ENCODE data around the gene KIAA0753. TPM values are rescaled to one million over a fixed set of nuclear protein-coding genes. Genes with fewer than 3 reads are reported as not detected.
"Not testable (repeated sequence)": the region's sequence is repeated elsewhere in the genome, so short reads cannot be mapped to it uniquely, and the experiment has no call there.

Gene KIAA0753
- total RNA-seq, 1 donor from 2014 or later: 5.1 TPM

DNA sequence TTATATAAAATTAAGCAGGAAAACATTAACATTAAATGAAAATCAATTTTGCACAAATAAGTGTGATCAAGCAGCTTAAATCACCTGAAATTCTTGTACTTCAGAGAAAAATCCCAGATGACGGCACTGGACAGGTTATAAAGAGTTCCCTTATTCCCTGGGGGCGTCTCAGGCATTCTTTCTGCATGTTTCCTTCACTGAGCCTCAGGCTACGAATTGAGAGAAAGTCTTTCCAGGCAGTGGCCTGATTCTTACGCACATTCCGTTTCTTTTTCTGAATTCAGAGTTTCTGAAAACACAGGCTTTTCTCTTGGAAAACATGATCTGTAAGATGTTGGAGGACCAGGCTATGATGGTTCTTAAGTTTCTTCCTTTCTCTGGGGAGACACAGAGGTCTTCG is 62.0 kb downstream of the KIAA0753 start:
- intact Hi-C loops (cut with DNase I): loop anchor here (5.0 kb wide), 1 partner anchor 106 kb away; no protein-coding TSS in a partner anchor
- ATAC-seq: no peak
- DNase-seq (ENCODE audit: missing footprints): no peak

DNA sequence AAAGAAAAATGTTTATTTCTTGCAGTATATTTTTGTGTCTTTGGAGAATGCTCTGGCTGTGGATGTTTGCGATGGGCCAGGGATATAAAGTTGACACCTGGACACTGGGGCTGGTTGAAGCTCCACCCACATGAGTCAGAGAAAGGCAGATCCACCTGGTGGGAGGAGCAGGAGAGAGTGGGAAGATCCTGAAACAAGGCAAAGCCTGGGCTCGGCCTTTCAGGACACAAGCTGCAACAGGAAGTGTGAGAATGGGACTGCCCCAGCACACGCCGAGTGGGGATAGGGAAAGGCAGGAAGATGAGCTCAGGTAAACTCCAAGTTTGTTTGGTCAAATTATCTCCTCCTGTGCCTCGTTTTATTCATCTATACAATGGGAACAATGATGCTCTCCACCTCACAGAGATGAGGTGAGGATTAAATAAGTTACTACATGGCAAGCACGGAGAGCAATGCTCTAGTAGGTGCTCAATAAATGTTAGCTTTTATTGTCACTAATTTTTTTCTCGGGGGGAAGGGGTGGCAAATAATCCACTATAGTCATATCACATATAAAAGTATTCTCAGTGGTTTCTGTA is 62.7 kb downstream of the KIAA0753 start:
- DNase-seq (ENCODE audit: missing footprints) (no peak), ATAC-seq (no peak)
- intact Hi-C loops (cut with DNase I): loop anchor here (5.0 kb wide), 1 partner anchor 105 kb away; no protein-coding TSS in a partner anchor

DNA sequence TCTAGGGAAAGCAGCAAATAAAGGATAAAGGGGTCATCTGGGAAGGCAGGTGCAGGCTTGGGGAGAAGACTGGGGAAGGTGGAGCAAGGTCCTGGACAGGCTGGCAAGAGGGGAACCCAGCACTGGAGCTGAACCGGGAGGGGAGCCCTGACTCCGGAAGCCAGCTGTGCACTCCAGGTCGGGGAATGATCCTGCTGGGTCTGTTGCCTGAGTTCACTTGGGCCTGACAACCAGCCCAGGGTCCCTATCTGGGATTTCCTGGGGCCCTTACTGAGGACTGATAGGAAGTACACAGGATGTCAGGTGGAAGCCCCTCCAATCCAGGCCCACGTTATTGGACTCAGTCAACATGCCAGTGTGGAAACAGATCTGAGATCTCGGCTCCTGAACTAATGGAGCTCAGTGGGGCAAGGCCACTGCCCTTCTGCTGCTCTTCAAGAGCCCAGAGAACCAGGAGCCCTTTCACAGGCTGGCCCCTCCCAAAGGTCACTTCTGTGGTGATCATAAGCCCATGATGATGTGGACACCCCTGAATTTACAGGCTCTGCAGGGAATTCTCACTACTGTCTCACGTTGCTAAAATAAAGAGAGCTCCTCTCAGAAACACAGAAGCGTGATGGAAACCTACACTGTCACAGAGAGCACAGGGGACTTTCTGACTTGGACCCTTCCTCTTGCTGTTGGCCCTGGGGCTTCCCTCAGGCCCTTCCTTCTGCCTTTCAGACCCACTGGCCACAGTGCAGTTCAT is 64.3 kb downstream of the KIAA0753 start:
- DNase-seq (ENCODE audit: missing footprints) (no peak), ATAC-seq (no peak)
- intact Hi-C loops (cut with DNase I): loop anchor here (5.0 kb wide), 1 partner anchor 104 kb away; no protein-coding TSS in a partner anchor

DNA sequence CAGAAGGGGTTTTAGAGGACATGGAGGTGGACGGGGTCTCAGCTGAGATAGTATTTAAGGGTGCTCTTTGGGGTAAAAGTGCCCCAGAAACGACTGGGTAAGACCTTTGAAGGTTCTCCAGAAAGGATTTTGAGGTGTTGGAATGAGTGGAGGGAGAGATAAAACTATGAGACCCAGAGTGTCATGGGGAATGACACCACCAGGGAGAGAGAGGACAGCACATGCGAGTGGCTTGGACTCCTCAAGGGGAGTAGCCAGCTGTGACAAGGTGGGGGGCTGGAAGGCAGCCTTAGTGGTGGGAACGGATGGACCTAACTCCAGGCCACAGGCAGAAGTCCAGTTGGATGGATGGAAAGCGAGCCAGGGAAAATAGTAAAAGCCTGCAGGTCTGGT is 64.9 kb downstream of the KIAA0753 start:
- intact Hi-C loops (cut with DNase I): loop anchor here (5.0 kb wide), 1 partner anchor 103 kb away; no protein-coding TSS in a partner anchor
- ATAC-seq: no peak
- DNase-seq (ENCODE audit: missing footprints): no peak

DNA sequence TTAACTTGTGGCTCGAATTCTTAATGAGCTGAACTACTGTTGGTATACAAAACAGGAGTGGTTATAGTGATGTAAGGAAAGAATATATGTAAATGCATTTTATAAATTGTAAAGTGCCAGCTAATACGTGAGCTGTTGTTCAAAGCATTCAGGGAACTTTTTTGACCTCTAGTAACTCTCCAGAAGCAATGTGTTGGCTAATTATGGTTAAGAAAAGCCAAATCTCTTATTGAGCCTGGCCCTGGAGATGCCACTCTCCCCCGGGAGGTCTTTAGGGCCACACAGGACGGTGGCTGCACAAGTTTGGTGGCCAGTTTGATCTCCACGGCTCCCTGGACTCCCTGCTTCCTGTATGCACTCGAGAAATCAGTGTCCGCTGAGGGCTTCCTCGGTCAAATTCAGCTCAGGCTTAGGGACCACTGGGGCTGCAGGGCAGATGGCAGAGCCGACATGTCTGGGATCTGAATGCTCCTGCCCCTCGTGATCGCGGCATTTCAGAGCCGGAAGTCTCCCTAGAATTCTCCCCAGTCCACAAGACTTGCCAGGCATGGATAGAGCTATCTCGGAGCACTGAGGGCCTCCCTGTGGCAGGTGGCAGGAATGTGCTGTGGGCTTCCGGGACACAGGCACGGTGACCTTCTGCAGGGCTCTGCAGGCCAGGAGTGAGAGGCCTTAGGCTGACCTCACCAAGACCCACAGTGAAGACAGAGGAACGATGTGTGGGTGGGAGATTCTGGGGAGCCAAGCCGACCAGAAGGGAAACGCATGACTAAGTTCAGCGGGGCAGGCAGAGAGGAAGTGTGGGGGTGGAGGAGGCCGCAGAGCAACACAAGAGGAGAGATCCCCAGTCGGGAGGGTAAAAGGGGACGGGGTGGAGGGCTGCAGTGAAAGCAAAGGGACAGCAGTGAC is 65.6 kb downstream of the KIAA0753 start:
- DNase-seq (ENCODE audit: missing footprints) (no peak), ATAC-seq (peak; percentile 77)
- intact Hi-C loops (cut with DNase I): loop anchor here (5.0 kb wide), 1 partner anchor 103 kb away; no protein-coding TSS in a partner anchor

DNA sequence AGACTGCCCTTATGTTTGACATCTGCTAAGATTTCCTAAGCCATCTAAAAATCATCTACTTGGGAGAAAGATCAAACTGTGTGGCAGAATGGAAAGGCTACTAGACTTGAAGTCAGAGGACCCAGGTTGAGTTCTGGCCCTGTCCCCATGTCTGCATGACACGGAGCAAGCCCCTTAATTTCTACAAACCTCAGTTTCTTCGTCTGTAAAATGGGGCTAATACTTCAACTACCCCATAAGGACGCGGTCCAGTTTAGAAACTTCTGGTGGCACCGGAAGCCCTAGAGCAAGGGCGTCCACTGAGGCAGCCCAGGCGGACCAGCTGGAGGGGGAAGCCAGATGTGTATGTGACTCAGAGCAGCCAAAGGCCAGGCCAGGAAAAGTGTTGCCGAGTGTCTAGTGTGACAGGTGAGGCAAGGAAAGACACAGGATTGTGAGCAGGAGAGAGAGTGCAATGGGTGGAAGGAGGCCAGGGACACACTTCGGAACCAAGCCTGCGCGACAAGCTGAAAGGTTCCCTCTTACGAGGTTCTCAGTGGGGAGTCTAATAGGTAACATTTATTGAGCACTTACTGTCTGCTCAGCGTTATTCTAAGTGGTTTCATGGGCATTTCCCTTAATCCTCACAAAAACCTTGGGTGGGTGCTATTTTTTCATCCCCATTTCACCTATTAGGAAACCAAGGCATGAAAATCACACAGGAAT is 66.4 kb downstream of the KIAA0753 start:
- intact Hi-C loops (cut with DNase I): no loop called here
- ATAC-seq: no peak
- no peak for DNase-seq (ENCODE audit: missing footprints)

DNA sequence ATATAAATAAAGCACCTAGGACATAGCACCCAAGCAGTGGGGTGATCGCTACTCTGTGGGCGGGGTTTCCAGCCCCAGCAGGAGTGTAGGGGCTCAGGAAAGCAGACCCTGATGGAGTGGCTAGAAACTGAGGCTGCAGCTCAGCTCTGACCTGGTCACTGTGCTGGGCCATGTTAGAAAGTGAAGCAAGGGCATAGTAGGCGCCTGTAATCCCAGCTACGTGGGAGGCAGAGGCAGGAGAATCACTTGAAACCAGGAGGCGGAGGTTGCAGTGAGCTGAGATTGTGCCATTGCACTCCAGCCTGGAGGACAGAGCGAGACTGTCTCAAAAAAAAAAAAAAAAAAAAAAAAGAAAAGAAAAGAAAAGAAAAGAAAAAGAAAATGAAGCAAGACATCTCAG is 67.0 kb downstream of the KIAA0753 start:
- ATAC-seq; intact Hi-C loops (cut with DNase I); DNase-seq (ENCODE audit: missing footprints): not testable (repeated sequence)

DNA sequence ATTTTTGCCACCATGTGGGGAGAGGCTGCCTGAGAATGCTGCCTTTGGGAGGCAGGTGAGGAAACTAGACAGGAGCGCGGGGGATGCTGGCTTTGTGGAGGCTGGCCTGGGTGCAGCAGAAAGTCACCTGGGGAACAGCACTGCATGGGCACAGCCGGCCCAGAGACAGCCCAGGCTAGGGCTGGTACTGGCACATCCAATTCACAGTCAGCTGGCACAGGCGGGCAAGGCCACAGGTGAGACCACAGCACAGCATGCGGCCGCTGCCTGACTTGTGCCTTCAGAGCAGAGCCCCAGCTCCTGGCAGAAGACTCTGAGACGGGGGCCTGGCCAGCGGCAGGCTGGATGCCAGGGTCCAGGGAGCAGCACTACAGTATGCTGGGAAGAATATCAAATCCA is 67.5 kb downstream of the KIAA0753 start:
- no peak for ATAC-seq
- DNase-seq (ENCODE audit: missing footprints): no peak
- intact Hi-C loops (cut with DNase I): no loop called here

DNA sequence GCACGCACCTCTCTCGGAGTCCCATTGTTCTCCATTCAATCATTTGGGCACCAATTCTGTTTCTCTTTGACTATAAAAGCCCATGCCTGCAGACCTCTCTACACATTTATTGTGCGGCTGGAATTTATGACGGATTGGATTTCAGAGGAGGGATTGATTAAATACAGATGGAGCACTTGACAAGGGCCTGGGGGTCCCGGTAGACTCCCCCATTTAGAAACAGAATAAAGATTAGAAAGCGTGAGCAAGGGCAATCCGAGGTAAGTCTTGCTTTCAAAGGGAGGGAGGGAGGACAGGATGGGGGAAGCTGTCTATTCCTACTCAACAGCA is 69.1 kb downstream of the KIAA0753 start:
- intact Hi-C loops (cut with DNase I): no loop called here
- ATAC-seq (no peak), DNase-seq (ENCODE audit: missing footprints) (no peak)

DNA sequence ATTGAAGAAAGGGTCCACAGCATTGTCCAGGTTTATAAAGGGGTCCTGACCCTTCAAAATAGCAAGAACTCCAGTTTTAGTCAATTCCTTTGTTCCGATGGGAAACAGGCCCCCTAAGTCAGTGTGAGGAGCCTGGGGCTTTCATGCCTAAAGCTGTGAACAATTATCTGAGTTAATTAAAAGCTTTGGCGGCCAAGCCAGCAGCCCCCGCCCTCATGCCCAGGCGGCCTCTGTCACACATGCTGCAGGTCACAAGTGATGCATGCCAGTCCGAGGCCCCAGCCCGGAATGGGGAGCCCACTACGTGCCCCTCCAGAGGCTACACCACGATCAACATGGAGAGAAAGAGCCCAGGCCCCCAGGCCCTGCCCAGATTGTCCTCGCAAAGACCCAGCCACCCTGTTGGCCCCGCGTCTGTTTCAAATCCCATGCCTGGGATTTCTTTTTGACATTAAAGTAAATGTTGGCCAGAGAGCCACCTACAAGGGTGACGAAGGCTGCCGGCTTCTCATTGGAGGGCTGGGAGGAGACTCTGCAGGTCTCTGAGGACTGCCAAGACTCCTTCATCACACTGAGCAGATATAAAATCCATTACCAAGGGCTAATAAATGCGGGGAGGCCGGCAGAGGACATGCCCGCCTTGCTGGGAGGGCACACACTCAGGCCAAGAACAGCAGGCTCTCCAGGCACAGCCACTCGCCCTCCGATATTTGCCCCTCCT is 69.6 kb downstream of the KIAA0753 start:
- no peak for ATAC-seq
- intact Hi-C loops (cut with DNase I): no loop called here
- DNase-seq (ENCODE audit: missing footprints): no peak

DNA sequence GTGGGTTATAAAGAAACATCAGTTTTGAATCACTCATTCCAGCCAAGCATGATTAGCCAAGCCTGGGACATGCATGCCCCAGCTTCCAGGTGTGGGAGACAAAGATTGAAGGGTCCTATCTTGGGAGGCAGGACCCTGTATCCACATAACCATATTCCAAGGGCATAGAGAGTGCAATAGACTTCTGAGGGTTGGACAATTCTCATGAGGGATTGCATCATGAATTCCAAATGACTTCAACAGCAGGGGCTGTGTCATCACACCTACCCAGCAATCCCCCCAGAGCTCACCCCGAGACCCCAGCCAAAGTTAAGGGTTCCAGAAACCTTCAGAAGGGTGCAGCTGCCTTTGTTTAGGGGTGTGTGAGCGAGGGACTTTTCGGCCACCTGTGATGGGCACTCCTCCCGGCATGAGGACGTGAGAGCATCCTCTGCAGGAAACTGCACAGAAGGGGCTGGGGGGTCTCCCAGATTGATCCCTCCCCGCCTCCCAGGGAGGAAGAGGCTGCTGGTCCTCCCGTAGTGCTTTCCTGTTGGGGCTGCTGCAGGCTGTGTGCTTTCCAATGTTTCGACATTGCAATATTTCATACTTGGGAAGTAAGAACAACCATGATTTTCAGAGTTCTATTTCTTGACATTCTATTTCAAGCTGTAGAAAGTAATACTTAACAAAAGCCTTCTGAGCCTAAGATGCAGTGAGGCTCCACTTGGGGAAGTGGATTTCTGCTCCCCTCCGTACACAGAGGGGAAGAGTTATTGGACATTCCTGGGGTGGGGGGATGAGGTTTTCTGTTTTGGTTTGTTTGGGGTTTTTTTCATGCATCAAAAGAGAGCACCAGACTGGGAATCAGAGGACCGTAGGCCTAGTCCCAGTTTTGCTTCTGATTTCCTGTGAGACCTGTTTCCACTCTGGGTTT is 70.9 kb downstream of the KIAA0753 start:
- DNase-seq (ENCODE audit: missing footprints) (no peak), ATAC-seq (no peak)
- intact Hi-C loops (cut with DNase I): no loop called here

DNA sequence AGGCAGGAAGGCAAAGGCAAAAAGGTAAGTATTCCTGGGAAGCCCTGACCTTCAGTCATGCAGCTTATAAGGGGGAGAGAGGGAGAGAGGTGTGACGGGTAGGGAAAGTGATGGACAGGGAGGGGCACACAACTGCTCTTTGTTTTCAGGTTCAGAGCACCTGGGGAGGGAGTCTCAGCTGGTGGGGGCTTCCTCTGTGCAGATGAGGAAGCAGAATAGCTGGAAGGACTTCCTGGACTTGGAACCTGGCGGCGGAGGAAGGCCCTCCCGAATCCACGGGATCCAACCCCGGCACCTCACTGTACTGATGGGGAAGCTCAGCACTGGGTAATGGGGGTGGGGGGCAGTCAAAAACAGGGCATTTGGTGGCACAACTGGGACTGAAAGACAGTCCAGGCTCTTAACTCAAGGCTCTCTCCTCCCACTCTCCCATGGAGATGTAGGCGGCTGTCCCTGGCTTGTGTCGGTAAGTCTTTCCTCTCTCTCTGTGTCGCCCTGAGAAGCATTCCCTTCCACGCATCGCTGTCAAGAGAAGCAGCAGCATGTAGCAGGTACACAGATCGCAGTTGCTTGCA is 72.2 kb downstream of the KIAA0753 start:
- ATAC-seq: no peak
- intact Hi-C loops (cut with DNase I): no loop called here
- DNase-seq (ENCODE audit: missing footprints): no peak

DNA sequence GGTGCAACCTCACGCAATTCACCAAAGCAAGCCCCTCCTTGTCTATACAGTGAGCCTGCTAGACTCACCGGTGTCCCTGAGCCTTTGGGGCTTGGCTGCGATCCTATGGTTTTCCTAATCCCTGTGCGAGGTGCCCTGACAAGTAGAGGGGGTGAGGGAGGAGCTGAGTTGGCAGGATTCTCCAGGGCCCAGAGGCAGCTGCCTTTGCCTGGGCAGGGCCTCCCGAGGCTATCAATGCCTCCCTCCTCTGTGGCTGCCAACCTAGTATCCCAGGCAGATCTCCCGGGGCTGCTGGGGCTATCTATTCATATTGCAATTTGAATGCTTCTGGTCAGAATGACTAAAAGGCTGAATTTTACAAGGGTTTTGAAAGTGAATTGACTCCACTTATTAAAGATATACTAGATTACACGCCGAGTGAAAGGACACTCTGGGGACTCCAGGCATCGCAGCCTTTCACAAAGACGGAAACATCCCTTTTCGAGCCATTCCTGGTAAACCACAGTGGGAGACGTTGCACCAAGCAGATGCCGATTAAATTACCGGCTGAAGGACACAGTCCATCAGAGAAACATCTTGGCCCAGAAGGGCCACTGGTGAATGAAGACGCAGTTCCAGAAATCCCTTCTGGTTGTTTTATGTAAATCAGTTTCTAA is 72.9 kb downstream of the KIAA0753 start:
- intact Hi-C loops (cut with DNase I): no loop called here
- DNase-seq (ENCODE audit: missing footprints): no peak
- no peak for ATAC-seq

DNA sequence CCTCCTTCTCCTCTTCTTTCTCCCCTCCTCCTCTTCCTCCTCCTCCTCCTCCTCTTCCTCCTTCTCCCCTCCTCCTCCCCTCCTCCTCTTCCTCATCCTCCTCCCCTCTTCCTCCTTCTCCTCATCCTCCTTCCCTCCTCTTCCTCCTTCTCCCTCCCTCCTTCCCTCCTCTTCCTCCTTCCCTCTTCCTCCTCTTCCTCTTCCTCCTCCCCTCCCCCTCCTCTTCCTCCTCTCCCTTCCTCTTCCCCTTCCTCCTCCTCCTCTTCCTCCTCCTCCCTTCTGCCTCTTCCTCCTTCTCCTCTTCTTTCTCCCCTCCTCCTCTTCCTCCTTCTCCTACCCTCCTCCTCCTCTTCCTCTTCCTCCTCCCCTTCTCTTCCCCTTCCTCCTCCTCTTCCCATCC is 79.1 kb downstream of the KIAA0753 start:
- DNase-seq (ENCODE audit: missing footprints) (no peak), ATAC-seq (no peak)
- intact Hi-C loops (cut with DNase I): no loop called here

DNA sequence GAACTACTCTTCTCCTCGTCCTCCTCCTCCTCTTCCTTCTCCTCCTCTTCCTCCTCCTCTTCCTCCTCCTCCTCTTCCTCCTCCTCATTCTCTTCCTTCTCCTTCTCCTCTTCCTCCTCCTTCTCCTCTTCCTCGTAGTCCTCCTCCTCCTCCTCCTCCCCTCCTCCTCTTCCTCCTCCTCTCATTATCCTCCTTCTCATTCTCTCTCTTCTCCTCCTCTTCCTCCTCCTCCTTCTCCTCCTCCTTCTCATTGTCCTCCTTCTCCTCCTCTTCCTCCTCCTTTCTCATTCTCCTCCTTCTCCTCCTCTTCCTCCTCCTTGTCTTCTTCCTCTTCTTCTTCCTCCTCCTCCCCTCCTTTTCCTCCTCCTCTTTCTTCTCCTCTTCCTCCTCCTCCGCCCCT is 80.0 kb downstream of the KIAA0753 start:
- no peak for ATAC-seq
- intact Hi-C loops (cut with DNase I): no loop called here
- DNase-seq (ENCODE audit: missing footprints): no peak

DNA sequence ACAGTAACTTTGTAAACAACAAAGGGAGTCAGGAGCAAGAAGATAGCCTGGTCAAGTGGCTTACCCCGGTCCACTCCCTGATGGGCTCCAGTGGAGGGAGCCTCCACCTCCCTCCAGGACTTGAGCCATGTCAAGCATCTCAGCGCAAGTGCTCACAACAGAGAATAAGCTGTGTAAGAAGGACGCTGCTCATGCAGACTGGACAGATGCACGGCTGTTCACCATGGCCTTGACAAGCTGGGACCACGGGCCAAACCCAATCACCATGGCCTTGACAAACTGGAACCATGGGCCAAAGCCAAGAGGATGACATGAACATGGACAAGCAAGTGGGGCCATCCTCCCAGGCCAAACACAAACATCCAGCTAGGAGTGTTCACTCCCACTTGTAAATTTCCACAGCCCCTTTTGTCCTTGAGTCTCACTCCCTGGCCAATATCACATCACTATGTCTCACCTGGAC is 80.7 kb downstream of the KIAA0753 start:
- intact Hi-C loops (cut with DNase I): no loop called here
- no peak for ATAC-seq

More for the DNA sequence above, 80.7 kb downstream of the KIAA0753 start:
- DNase-seq (ENCODE audit: missing footprints): no peak

All from Right ventricle myocardium inferior (tissue), 1 donor.